Measurements from ENCODE around the gene CFAP299.
A peak's percentile ranks its signal among the peaks of the same experiment; 100 is the strongest.
"Not testable (repeated sequence)": the region's sequence is repeated elsewhere in the genome, so short reads cannot be mapped to it uniquely, and the experiment has no call there.

The CFAP299 gene

GRCh38 chr4:80331693-80332092, 3.8 kb upstream of the CFAP299 start:
- Histone ChIP-seq H3K36me3 (replicated peaks) (no peaks in the 10 kb centered on the region), H3K4me3 (ENCODE audit: low read depth, low read length) (no peak overlapping the region), H3K27ac (no peak overlapping the region), H3K27me3 (replicated peaks) (no peaks in the 10 kb centered on the region)
- in situ Hi-C loops (cut with HindIII; ENCODE audit: low pct_ligation_motif_present, low sequenced_read_pairs): no loop called here
- DNase-seq: no peak
- no peak for TF ChIP-seq CTCF (IDR thresholded peaks at IDR 0.05; ENCODE audit: low read depth, low read length, missing control alignments)

GRCh38 chr4:80333121-80333520, 2.4 kb upstream of the CFAP299 start:
- Histone ChIP-seq H3K27me3 (replicated peaks) (no peaks in the 10 kb centered on the region), H3K36me3 (replicated peaks) (no peaks in the 10 kb centered on the region), H3K27ac (no peak overlapping the region), H3K4me3 (ENCODE audit: low read depth, low read length) (no peak overlapping the region)
- in situ Hi-C loops (cut with HindIII; ENCODE audit: low pct_ligation_motif_present, low sequenced_read_pairs): no loop called here
- no peak for DNase-seq
- no peak for TF ChIP-seq CTCF (IDR thresholded peaks at IDR 0.05; ENCODE audit: low read depth, low read length, missing control alignments)

GRCh38 chr4:80334568-80334967, 962 bp upstream of the CFAP299 start:
- DNase-seq: no peak
- TF ChIP-seq CTCF (IDR thresholded peaks at IDR 0.05; ENCODE audit: low read depth, low read length, missing control alignments): no peak
- H3K27ac ChIP-seq: no peak overlapping the region
- in situ Hi-C loops (cut with HindIII; ENCODE audit: low pct_ligation_motif_present, low sequenced_read_pairs): no loop called here
- no peaks in the 10 kb centered on the region for H3K27me3 ChIP-seq (replicated peaks)
- no peaks in the 10 kb centered on the region for H3K36me3 ChIP-seq (replicated peaks)
- no peak overlapping the region for H3K4me3 ChIP-seq (ENCODE audit: low read depth, low read length)

GRCh38 chr4:80335226-80335553, 340 bp upstream of the CFAP299 start:
- TF ChIP-seq CTCF (IDR thresholded peaks at IDR 0.05; ENCODE audit: low read depth, low read length, missing control alignments): no peak
- Histone ChIP-seq H3K4me3 (ENCODE audit: low read depth, low read length) (peak overlapping the region; percentile 79), H3K27me3 (replicated peaks) (no peaks in the 10 kb centered on the region), H3K36me3 (replicated peaks) (no peaks in the 10 kb centered on the region), H3K27ac (no peak overlapping the region)
- DNase-seq: no peak
- in situ Hi-C loops (cut with HindIII; ENCODE audit: low pct_ligation_motif_present, low sequenced_read_pairs): no loop called here

GRCh38 chr4:80336582-80336981, 1.1 kb downstream of the CFAP299 start:
- peak; percentile 19 for DNase-seq
- no peaks in the 10 kb centered on the region for H3K36me3 ChIP-seq (replicated peaks)
- H3K27ac ChIP-seq: no peak overlapping the region
- in situ Hi-C loops (cut with HindIII; ENCODE audit: low pct_ligation_motif_present, low sequenced_read_pairs): no loop called here
- TF ChIP-seq CTCF (IDR thresholded peaks at IDR 0.05; ENCODE audit: low read depth, low read length, missing control alignments): peak; percentile 67
- H3K4me3 ChIP-seq (ENCODE audit: low read depth, low read length): peak overlapping the region; percentile 10
- no peaks in the 10 kb centered on the region for H3K27me3 ChIP-seq (replicated peaks)

GRCh38 chr4:80340036-80340435, 4.5 kb downstream of the CFAP299 start:
- no peak for TF ChIP-seq CTCF (IDR thresholded peaks at IDR 0.05; ENCODE audit: low read depth, low read length, missing control alignments)
- no peaks in the 10 kb centered on the region for H3K27me3 ChIP-seq (replicated peaks)
- H3K27ac ChIP-seq: no peak overlapping the region
- H3K36me3 ChIP-seq (replicated peaks): no peaks in the 10 kb centered on the region
- in situ Hi-C loops (cut with HindIII; ENCODE audit: low pct_ligation_motif_present, low sequenced_read_pairs): no loop called here
- DNase-seq: no peak
- no peak overlapping the region for H3K4me3 ChIP-seq (ENCODE audit: low read depth, low read length)

- in situ Hi-C loops (cut with HindIII; ENCODE audit: low pct_ligation_motif_present, low sequenced_read_pairs); H3K27ac ChIP-seq; H3K36me3 ChIP-seq (replicated peaks); H3K4me3 ChIP-seq (ENCODE audit: low read depth, low read length); DNase-seq; H3K27me3 ChIP-seq (replicated peaks): not testable (repeated sequence)
These were observed 7.2 kb downstream of the CFAP299 start for GRCh38 chr4:80342684-80343083.

All from brain microvascular endothelial cell (primary cell).